Stimulated activated memory B cell treated with anti-CD40 and anti-IgM and Interleukin-4, amounts not matched to agents 10 μg/mL and 1 μg/mL and 100 μg/mL, for 72 hours (primary cell): Measurements from ENCODE around the gene DDX54.

ENCODE experiments used
- ATAC-seq: fragments of 150-1000 bp; cut with Tn5 transposase; 2 replicates; pipeline ENCODE4 v1.10.0; 2021
- H3K27ac Mint-ChIP-seq: one replicate; pipeline ENCODE4 v1.8.0; 2022; ENCODE audit warnings: mild to moderate bottlenecking, mixed read lengths
- H3K27me3 Mint-ChIP-seq: one replicate; pipeline ENCODE4 v1.8.0; 2022; ENCODE audit warnings: mixed read lengths
- H3K36me3 Mint-ChIP-seq: one replicate; pipeline ENCODE4 v1.8.0; 2022; ENCODE audit warnings: mixed read lengths
- H3K4me1 Mint-ChIP-seq: one replicate; pipeline ENCODE4 v1.8.0; 2022; ENCODE audit warnings: mixed read lengths
- H3K4me3 Mint-ChIP-seq: one replicate; pipeline ENCODE4 v1.8.0; 2022; ENCODE audit warnings: mild to moderate bottlenecking, moderate library complexity, mixed read lengths
- H3K9me3 Mint-ChIP-seq: one replicate; pipeline ENCODE4 v1.8.0; 2022; ENCODE audit warnings: mixed read lengths

Gene DDX54, protein sequence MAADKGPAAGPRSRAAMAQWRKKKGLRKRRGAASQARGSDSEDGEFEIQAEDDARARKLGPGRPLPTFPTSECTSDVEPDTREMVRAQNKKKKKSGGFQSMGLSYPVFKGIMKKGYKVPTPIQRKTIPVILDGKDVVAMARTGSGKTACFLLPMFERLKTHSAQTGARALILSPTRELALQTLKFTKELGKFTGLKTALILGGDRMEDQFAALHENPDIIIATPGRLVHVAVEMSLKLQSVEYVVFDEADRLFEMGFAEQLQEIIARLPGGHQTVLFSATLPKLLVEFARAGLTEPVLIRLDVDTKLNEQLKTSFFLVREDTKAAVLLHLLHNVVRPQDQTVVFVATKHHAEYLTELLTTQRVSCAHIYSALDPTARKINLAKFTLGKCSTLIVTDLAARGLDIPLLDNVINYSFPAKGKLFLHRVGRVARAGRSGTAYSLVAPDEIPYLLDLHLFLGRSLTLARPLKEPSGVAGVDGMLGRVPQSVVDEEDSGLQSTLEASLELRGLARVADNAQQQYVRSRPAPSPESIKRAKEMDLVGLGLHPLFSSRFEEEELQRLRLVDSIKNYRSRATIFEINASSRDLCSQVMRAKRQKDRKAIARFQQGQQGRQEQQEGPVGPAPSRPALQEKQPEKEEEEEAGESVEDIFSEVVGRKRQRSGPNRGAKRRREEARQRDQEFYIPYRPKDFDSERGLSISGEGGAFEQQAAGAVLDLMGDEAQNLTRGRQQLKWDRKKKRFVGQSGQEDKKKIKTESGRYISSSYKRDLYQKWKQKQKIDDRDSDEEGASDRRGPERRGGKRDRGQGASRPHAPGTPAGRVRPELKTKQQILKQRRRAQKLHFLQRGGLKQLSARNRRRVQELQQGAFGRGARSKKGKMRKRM

DNA sequence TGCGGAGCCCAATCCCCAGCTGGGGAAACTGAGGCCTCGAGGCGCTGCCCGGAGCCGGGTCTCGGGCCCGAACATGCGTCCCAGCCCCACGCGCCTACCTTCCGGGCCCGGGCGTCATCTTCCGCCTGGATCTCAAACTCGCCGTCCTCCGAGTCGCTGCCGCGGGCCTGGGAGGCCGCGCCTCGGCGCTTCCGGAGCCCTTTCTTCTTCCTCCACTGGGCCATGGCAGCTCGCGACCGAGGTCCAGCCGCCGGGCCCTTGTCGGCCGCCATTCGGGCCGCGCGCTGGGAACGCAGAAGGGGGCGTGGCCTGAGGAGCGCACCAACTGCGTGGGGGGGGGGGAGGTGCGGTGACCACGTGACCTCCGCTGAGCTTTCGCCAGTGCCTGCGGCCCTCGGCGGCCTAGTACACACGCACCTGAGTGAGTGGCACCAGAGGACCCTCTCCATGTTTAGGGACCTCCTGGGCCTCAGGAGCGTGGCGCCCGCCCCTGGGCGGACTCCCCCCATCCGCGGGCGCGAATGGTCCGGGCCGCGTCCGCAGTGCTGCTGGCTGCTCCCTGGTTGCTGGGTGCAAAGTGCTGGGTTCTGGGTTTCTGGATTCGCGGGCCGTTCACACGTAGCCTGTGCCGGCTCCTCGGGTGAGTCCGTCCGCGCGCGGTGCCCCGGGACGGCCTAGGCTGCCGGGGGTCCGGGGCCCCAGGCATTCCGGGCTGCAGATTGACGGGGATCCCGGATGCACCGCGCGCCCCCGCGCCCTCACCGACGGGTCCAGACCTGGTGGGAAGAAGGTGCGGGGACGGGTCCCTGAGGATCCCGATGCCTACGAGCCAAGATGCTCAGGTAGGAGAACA is at the start of gene DDX54, which contains the start of gene RITA1:
Gene DDX54 (minus strand): TSS at position 299 of the 853 bp plus-strand sequence. CDS start 27 bp downstream, at position 272.
Gene RITA1 (plus strand): TSS at position 542 of the 853 bp plus-strand sequence. CDS start 1,026 bp downstream, outside the sequence.
- Mint-ChIP-seq H3K27me3 (no peaks in the 10 kb centered on the region), H3K4me1 (peaks cover 26% of the 10 kb centered on the region), H3K36me3 (peaks cover 34% of the 10 kb centered on the region), H3K9me3 (no peaks in the 10 kb centered on the region), H3K27ac (peak within 1 kb of the TSS; percentile 97), H3K4me3 (peak within 1 kb of the TSS; percentile 88)
- ATAC-seq, result peak; percentile 82

DNA sequence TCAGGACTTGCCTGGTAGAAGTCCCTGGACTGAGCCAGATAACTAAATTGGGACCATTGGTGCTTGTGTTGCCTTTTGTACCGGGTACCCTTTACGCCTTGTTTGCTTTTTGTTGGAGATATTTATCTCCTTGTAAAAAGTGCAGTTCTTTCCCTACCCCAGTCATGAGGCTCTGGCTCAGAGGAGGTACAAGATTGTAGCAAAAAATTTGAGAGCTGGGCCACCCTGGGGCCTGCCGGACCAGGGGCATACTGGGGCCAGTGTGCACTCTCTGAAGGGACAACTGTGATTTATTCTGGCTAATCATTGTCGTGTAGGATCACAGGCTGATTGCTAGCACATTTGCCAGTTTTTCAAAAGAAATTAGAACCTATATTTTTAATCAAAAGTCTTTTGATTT is 49.2 kb upstream of the DDX54 start:
- H3K36me3 Mint-ChIP-seq, result peaks cover 63% of the 10 kb centered on the region
- H3K27me3 Mint-ChIP-seq, result no peaks in the 10 kb centered on the region
- ATAC-seq, result no peak
- peak overlapping the region; percentile 97 for H3K27ac Mint-ChIP-seq
- H3K4me1 Mint-ChIP-seq, result peaks cover 45% of the 10 kb centered on the region
- no peak overlapping the region for H3K4me3 Mint-ChIP-seq
- no peaks in the 10 kb centered on the region for H3K9me3 Mint-ChIP-seq

DNA sequence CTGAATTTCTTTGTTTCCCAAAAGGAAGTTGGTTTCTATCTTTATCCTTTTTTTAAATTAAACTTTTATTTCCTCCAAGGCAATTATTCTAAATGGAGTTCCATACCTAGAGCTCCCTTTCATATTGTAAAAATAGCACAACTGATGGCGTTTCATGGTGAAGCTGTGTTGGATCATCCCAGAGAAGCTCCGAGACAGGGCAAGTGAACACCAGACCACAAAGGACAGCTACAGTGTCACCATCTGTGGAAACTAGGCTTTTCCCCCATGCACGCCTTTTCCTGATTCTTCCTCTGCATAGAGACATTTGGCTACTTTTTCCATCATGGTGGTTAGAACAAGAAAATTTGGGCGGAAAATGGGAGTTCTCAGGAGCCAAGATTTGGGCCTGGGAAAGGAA is 48.7 kb upstream of the DDX54 start:
- Mint-ChIP-seq H3K27ac (peak overlapping the region; percentile 97), H3K36me3 (peaks cover 61% of the 10 kb centered on the region), H3K9me3 (no peaks in the 10 kb centered on the region), H3K4me3 (no peak overlapping the region), H3K27me3 (no peaks in the 10 kb centered on the region), H3K4me1 (peaks cover 45% of the 10 kb centered on the region)
- ATAC-seq, result no peak

DNA sequence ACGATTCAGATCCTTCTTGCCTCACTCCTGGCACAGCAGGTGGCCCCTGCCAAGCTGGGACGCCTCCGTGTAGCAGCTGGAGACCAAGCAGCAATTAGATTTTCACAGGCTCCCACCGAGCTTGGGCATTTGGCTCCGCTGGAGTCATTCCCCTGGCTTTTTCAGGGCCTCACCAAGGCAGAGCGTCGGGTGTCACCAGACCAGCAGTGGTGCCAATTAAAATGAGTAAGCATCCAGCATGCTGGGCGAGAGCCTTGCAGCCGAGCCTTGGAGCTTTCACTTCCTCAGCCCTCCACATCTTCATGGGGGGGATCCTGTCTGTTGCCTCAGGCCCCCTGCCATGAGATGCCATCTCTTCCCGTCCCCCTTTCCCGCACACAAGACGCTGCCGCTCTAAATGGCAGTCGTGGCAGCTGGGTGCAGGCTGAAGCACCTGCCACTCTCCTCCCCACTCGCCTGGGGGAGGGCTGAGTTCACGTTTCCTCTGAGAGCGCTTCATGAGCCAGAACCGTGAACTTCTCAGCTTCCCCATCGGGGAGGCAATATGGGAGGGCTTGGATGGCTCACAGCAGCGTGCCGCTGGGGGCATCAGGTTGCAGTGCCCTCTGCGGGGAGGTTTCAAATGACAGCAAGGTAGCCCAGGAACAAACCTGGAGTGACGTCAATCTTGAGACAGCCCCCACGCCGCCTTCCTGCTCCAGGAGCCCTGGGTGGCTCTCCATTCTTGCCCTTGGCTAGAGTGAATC is 47.7 kb upstream of the DDX54 start:
- H3K27ac Mint-ChIP-seq, result peak overlapping the region; percentile 97
- H3K9me3 Mint-ChIP-seq, result no peaks in the 10 kb centered on the region
- ATAC-seq, result peak; percentile 91
- peaks cover 58% of the 10 kb centered on the region for H3K36me3 Mint-ChIP-seq
- H3K27me3 Mint-ChIP-seq, result no peaks in the 10 kb centered on the region
- peak overlapping the region; percentile 28 for H3K4me3 Mint-ChIP-seq
- H3K4me1 Mint-ChIP-seq, result peaks cover 55% of the 10 kb centered on the region

DNA sequence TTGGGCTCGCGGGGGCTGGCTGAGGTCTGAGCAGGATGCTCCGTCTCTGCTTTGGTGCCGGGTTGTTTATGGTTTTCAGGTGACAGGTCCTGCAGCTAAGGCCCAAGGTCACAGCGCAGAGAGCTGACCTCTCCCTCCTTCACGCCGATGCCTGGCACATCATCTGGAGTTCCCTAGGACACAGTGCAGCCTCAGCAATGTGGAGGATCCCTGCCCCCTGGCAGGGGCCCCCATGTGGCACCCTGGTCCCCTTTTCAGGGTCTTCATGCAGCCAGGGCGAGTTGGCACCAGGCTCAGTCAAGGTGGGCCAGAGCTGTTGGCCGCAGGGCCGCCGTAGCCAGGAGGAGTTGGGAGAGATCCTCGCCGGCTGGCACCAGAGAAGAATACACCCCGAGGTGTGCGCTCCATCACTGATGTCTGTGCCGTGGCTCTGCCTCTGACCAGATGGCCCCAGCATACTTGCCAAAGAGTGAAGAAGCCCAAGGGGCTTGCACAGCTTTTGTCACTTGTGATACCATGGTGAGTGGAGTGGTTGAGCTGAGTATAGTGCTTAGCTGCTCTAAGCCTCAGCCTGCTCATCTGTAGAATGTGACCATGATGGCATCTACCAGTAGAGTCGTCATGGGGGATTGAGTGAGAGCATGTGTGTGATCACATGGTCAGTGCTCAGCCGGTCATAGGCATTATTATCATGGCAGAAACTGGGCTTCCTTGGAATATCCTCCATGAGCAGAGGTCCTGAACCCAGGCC is 47.0 kb upstream of the DDX54 start:
- no peaks in the 10 kb centered on the region for H3K27me3 Mint-ChIP-seq
- ATAC-seq, result no peak
- H3K9me3 Mint-ChIP-seq, result no peaks in the 10 kb centered on the region
- no peak overlapping the region for H3K4me3 Mint-ChIP-seq
- peaks cover 62% of the 10 kb centered on the region for H3K4me1 Mint-ChIP-seq
- H3K36me3 Mint-ChIP-seq, result peaks cover 60% of the 10 kb centered on the region
- peak overlapping the region; percentile 97 for H3K27ac Mint-ChIP-seq

DNA sequence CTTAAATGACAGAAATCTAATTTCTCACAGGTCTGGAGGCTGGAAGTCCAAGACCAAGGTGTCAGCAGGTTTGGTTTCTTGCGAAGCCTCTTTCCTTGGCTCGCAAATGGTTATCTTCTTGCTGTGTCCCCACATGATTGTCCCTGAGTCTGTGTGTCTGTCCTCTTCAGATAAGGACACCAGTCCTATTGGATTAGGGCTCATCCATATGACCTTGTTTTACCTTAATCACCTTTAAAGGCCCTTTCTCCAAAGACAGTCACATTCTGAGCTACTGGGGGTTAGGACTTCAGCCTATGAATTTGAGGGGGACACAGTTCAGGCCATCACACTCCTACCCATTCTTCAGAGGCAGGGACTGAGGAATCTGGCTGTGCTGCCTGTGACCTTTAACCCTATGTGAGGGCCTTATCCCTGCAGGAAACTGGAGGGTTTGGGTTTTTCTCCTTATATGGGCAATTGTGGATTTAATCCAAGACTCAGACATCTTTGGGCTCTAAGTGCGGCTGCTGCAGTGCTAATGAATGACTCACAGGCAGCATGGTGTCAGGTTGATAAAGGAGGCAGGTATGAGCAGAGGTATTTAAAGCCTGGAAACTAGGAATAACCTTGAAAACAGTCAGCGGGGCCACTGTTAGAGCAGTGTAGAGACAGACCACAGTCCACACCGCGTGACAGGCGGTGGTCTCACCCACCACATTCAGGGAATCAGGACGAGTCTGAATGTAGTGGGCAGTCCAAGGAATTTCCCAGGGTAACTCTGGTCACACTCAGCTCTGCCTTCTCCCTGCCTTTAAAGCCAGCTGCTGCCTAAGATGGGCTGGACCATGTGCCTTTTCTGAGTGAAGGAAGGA is 46.2 kb upstream of the DDX54 start:
- peaks cover 61% of the 10 kb centered on the region for H3K36me3 Mint-ChIP-seq
- peaks cover 61% of the 10 kb centered on the region for H3K4me1 Mint-ChIP-seq
- no peak overlapping the region for H3K4me3 Mint-ChIP-seq
- ATAC-seq, result no peak
- H3K27me3 Mint-ChIP-seq, result no peaks in the 10 kb centered on the region
- peak overlapping the region; percentile 97 for H3K27ac Mint-ChIP-seq
- H3K9me3 Mint-ChIP-seq, result no peaks in the 10 kb centered on the region

DNA sequence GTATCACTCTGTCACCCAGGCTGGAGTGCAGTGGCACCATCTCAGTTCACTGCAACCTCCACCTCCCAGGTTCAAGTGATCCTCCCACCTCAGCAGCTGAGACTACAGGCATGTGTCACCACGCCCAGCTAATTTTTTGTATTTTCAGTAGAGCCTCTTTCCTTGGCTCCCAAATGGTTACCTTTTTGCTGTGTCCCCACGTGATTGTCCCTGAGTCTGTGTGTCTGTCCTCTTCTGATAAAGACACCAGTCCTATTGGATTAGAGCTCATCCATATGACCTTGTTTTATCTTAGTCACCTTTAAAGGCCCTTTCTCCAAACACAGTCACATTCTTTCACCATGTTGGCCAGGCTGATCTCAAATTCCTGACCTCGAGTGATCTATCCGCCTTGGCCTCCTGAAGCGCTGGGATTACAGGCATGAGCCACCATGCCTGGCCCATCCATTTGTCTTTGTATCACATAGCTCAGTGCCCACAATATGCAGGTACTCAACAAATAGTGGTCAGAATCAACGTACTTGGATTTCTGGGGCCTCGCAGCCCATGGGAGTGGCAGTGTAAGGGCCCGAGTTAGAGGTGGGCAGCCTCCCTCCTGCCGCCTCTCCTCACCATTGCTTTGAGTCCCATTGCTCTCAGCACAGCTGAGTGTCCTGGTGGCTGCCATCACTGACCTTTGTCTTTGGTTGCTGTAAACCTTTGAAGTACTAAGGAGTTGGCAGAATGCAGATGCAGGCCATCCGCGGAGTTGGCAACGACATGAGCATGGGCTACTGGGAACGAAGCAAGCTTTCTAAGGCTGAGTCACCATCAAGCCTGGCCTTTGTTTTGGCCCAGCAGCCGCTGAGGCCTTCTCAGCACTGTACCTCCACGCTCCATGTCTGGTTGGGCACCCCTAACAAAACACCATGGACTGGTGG is 45.3 kb upstream of the DDX54 start:
- peak overlapping the region; percentile 97 for H3K27ac Mint-ChIP-seq
- H3K27me3 Mint-ChIP-seq, result no peaks in the 10 kb centered on the region
- H3K36me3 Mint-ChIP-seq, result peaks cover 53% of the 10 kb centered on the region
- H3K4me3 Mint-ChIP-seq, result peak overlapping the region; percentile 35
- H3K4me1 Mint-ChIP-seq, result peaks cover 52% of the 10 kb centered on the region
- no peak for ATAC-seq
- H3K9me3 Mint-ChIP-seq, result no peaks in the 10 kb centered on the region

DNA sequence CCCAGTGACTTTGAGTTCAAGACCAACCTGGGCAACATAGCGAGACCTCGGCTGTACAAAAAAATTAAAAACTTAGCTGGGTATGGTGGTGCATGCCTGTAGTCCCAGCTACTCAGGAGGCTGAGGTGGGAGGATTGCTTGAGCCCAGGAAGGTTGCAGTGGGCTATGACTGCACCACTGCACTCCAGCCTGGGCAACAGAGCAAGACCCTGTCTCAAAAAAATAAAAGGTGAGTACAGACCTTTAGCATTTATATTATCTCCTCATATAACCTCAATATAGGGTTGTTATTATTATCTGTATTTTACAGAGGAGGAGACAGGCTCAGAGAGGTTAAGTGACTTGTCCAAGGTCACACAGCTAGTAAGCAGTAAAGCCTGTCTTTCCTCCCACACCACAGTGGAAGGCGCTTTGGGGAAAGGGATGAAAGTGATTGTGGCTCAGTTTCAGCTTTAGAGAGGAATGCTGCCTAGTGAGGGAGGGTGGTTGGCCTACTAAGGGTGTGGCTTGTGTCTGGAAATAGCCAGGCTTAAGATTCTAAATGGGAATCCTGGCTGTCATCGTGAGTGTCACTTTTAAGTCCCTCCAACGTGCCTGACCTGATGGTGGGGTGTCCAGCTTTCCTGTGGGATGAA is 43.2 kb upstream of the DDX54 start:
- no peaks in the 10 kb centered on the region for H3K9me3 Mint-ChIP-seq
- H3K27ac Mint-ChIP-seq, result peak overlapping the region; percentile 97
- H3K4me3 Mint-ChIP-seq, result no peak overlapping the region
- ATAC-seq, result no peak
- no peaks in the 10 kb centered on the region for H3K27me3 Mint-ChIP-seq
- H3K4me1 Mint-ChIP-seq, result peaks cover 49% of the 10 kb centered on the region
- peaks cover 41% of the 10 kb centered on the region for H3K36me3 Mint-ChIP-seq

DNA sequence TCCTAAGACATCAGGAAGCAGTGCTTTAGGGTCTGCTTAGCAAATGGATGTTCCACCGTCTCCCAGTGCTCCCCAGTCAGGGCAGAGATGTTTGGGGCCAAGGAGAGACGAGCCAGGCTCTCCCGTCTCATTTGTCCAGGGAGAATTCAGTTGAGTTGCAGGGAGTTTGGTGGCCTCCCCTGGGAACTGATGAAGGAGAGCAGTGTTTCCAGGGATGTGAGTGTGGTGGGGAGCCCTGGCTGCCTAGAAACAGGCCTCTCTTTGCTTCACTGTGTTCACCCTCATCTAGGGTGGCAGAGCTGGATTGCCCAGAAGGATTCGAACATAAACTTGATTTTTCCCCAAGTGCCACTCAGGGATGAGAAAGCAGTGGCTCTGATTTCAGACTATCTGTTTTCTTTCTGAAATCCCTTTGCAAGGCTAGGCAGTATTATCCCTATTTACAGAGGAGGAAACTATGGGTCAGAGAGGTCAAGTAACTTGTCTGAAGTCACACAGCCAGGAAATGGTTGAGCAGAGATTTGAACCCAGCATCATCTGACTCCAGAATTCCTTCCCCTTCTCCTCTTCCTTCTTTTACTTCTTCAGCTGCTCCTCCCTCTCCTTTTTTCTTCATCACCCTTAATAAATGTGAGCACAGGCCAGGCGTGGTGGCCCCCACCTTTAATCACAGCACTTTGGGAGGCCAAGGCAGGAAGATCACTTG is 42.6 kb upstream of the DDX54 start:
- H3K9me3 Mint-ChIP-seq, result no peaks in the 10 kb centered on the region
- H3K4me3 Mint-ChIP-seq, result no peak overlapping the region
- H3K36me3 Mint-ChIP-seq, result peaks cover 34% of the 10 kb centered on the region
- no peaks in the 10 kb centered on the region for H3K27me3 Mint-ChIP-seq
- H3K27ac Mint-ChIP-seq, result peak overlapping the region; percentile 97
- H3K4me1 Mint-ChIP-seq, result peaks cover 49% of the 10 kb centered on the region
- ATAC-seq, result no peak

DNA sequence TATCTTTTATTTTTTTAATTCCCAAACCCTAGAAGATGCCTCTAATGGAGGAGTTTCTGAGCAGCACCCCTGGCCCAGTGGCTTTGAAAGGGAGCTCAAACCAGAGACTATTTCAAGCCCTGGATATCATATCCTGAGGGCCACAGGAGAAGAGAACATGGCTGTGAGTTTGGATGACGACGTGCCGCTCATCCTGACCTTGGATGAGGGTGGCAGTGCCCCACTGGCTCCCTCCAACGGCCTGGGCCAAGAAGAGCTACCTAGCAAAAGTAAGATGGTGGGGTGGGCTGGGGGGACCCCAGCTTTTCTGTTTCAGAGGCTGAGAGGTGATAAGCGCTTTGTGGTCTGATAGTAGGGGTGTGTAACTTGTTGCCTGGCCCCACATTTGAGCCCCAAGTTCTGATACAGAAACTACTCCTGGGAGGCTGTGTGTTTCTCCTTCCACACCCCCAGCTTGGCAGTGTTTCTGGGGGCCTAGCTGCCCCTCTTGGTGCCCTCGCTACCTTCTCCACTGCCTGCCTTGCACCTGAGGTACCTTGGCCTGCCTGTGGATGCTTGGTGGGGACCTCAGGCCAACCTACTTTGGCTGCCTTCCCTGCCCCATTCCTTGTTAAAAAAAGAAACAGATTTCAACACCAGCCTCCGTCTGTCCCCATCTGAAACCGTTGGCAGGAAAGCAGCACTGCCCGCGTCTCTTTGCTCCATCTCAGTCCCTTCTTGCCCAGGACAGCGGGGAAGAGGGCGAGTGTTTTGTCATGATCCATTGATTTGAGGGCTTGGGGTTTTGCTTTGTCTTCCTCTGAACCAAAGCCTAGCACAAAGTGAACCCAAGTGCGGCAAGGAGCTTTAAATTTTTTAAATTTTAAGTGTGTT is 41.7 kb upstream of the DDX54 start:
- no peaks in the 10 kb centered on the region for H3K9me3 Mint-ChIP-seq
- H3K36me3 Mint-ChIP-seq, result peaks cover 35% of the 10 kb centered on the region
- peak overlapping the region; percentile 97 for H3K27ac Mint-ChIP-seq
- no peak for ATAC-seq
- no peaks in the 10 kb centered on the region for H3K27me3 Mint-ChIP-seq
- H3K4me3 Mint-ChIP-seq, result no peak overlapping the region
- peaks cover 53% of the 10 kb centered on the region for H3K4me1 Mint-ChIP-seq

DNA sequence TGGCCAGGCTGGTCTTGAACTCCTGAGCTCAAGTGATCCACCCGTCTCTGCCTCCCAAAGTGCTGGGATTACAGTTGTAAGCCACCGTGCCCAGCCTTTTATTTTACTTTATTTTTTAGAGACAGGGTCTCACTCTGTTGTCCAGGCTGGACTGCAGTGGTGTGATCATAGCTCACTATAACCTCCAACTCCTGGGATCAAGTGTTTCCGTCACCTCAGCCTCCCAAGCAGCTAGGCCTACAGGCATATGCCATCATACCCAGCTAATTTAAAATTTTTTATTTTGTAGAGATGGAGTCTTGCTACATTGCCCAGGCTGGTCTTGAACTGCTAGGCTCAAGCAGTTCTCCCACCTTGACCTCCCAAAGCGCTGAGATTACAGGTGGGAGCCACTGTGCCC is 39.7 kb upstream of the DDX54 start:
- ATAC-seq, result no peak
- no peaks in the 10 kb centered on the region for H3K9me3 Mint-ChIP-seq
- H3K4me1 Mint-ChIP-seq, result peaks cover 45% of the 10 kb centered on the region
- H3K4me3 Mint-ChIP-seq, result no peak overlapping the region
- no peak overlapping the region for H3K27ac Mint-ChIP-seq
- H3K36me3 Mint-ChIP-seq, result peaks cover 34% of the 10 kb centered on the region
- H3K27me3 Mint-ChIP-seq, result no peaks in the 10 kb centered on the region
